OCI-LY1 (cell line): ENCODE measurements around the gene CEMIP.

Experiments used
- H2AFZ ChIP-seq: fragments of 200-600 bp; sonication (generic), shearing (Covaris generic); 2 replicates; pipeline ENCODE4 v1.6.0; 2014; ENCODE audit warnings: antibody characterized with exemption, mild to moderate bottlenecking, low read length
- H3F3A ChIP-seq: fragments of 200-600 bp; sonication (generic), shearing (Covaris generic); 2 replicates; pipeline ENCODE4 v1.6.0; 2014; ENCODE audit warnings: mild to moderate bottlenecking, antibody characterized with exemption, low read length, moderate library complexity; ENCODE audit not compliant: insufficient read depth
- H3K27ac ChIP-seq: fragments of 200-600 bp; sonication (generic); 2 replicates; pipeline ENCODE4 v1.5.1; 2014; ENCODE audit warnings: low read length, mixed run types, mild to moderate bottlenecking, low read depth; ENCODE audit not compliant: poor library complexity, severe bottlenecking
- H3K27me3 ChIP-seq: fragments of 200-600 bp; sonication (generic); 2 replicates; pipeline ENCODE4 v1.6.0; 2014; ENCODE audit warnings: antibody characterized with exemption, mild to moderate bottlenecking, low read length, moderate library complexity; ENCODE audit not compliant: insufficient read depth
- H3K36me3 ChIP-seq: fragments of 200-600 bp; sonication (generic); 2 replicates; pipeline ENCODE4 v1.6.1; 2014; ENCODE audit warnings: mild to moderate bottlenecking, antibody characterized with exemption, low read length, moderate library complexity, mixed read lengths; ENCODE audit not compliant: insufficient read depth
- H3K4me1 ChIP-seq: fragments of 200-600 bp; sonication (generic); 2 replicates; pipeline ENCODE4 v1.5.1; 2014; ENCODE audit warnings: mild to moderate bottlenecking, low read length, moderate library complexity; ENCODE audit not compliant: insufficient read depth, severe bottlenecking
- H3K4me2 ChIP-seq: fragments of 200-600 bp; sonication (generic), shearing (Covaris generic); 2 replicates; pipeline ENCODE4 v1.6.1; 2014; ENCODE audit warnings: low read length
- H3K4me3 ChIP-seq: fragments of 200-600 bp; sonication (generic); 2 replicates; pipeline ENCODE4 v1.5.1; 2014; ENCODE audit warnings: low read length, low read depth, mild to moderate bottlenecking, mixed read lengths; ENCODE audit not compliant: poor library complexity, severe bottlenecking
- H3K79me2 ChIP-seq: fragments of 200-600 bp; shearing (Covaris generic); 2 replicates; pipeline ENCODE4 v1.6.1; 2016; ENCODE audit warnings: mixed run types, low read length, mixed read lengths; ENCODE audit not compliant: insufficient read depth
- H3K9ac ChIP-seq: fragments of 200-600 bp; sonication (generic), shearing (Covaris generic); 2 replicates; pipeline ENCODE4 v1.6.1; 2014; ENCODE audit warnings: mild to moderate bottlenecking, low read length, mixed read lengths
- H3K9me2 ChIP-seq: fragments of 200-600 bp; sonication (generic), shearing (Covaris generic); 2 replicates; pipeline ENCODE4 v1.6.1; 2014; ENCODE audit warnings: low read depth, mild to moderate bottlenecking, low read length, mixed read lengths
- H3K9me3 ChIP-seq: fragments of 200-600 bp; shearing (Covaris generic); 2 replicates; pipeline ENCODE4 v1.6.1; 2014; ENCODE audit warnings: low read length, mixed read lengths
- H4K20me1 ChIP-seq: fragments of 200-600 bp; sonication (generic), shearing (Covaris generic); 2 replicates; pipeline ENCODE4 v1.6.0; 2016; ENCODE audit warnings: mild to moderate bottlenecking, low read length; ENCODE audit not compliant: insufficient read depth
- EZH2 ChIP-seq: fragments of 200-600 bp; sonication (generic), shearing (Covaris generic); IDR thresholded peaks from 2 replicates; pipeline ENCODE4 v1.8.0; 2017; ENCODE audit warnings: borderline replicate concordance, mixed run types, mild to moderate bottlenecking, antibody characterized with exemption, low read length, moderate library complexity, mixed read lengths
- TF ChIP-seq, protein P1 (sequence below): fragments of 200-600 bp; sonication (generic), shearing (Covaris generic); IDR thresholded peaks from 2 replicates; pipeline ENCODE4 v1.5.1; 2017; ENCODE audit warnings: mild to moderate bottlenecking, antibody characterized with exemption, low read length, moderate library complexity, mixed read lengths

Gene CEMIP

DNA sequence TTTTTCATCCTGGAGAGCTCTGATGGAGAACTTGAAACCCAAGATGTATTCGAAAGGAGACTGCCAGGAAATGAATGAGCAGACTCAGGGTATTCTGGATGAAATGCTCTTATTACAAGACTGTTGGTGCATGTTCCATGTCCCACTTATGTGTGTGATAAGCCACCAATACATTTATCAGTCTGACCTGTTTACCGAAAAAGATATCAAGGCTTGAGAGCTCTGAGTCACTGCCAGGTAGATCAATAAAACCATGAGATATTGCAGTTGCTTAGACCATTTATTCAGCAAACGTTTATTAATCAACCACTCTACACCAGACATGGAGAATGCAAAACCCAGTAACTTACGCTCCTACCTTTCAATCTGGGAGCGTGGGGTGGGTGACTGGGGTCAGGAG is 17.2 kb downstream of the CEMIP start:
- no peak for TF ChIP-seq EZH2
- TF ChIP-seq, protein P1, sequence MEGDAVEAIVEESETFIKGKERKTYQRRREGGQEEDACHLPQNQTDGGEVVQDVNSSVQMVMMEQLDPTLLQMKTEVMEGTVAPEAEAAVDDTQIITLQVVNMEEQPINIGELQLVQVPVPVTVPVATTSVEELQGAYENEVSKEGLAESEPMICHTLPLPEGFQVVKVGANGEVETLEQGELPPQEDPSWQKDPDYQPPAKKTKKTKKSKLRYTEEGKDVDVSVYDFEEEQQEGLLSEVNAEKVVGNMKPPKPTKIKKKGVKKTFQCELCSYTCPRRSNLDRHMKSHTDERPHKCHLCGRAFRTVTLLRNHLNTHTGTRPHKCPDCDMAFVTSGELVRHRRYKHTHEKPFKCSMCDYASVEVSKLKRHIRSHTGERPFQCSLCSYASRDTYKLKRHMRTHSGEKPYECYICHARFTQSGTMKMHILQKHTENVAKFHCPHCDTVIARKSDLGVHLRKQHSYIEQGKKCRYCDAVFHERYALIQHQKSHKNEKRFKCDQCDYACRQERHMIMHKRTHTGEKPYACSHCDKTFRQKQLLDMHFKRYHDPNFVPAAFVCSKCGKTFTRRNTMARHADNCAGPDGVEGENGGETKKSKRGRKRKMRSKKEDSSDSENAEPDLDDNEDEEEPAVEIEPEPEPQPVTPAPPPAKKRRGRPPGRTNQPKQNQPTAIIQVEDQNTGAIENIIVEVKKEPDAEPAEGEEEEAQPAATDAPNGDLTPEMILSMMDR: no peak
- Histone ChIP-seq H3K27ac (no peak overlapping the region), H3K4me3 (no peak overlapping the region), H2AFZ (no peak overlapping the region), H3K27me3 (no peaks in the 10 kb centered on the region), H3K36me3 (no peaks in the 10 kb centered on the region), H3K9me3 (no peaks in the 10 kb centered on the region), H3K9ac (no peak overlapping the region), H4K20me1 (no peaks in the 10 kb centered on the region), H3K4me1 (no peaks in the 10 kb centered on the region), H3K79me2 (no peaks in the 10 kb centered on the region), H3K4me2 (no peak overlapping the region), H3K9me2 (no peaks in the 10 kb centered on the region), H3F3A (no peaks in the 10 kb centered on the region)

DNA sequence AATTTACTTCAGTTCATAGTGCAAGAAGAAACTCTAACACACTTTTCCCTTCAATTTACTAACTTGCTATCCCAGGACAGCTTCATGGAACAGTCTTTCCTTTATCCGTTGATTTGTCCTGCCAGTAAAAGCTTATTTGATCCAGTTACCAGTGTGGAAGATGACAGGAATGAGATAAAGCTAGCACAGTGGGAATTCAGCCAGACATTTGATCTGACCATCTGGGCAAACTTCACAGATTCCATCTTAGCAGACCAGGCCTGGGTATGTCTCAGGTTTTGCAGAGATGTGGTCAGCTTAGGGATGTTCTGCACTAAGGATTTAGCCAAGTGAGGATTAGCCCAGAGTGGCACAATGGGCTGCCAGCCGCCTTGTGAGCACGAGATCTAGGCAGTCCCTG is 19.7 kb downstream of the CEMIP start:
- H3K9ac ChIP-seq: no peak overlapping the region
- H3K27me3 ChIP-seq: no peaks in the 10 kb centered on the region
- no peak overlapping the region for H3K27ac ChIP-seq
- no peaks in the 10 kb centered on the region for H3F3A ChIP-seq
- H3K79me2 ChIP-seq: no peaks in the 10 kb centered on the region
- H3K4me1 ChIP-seq: peaks cover 5% of the 10 kb centered on the region
- no peaks in the 10 kb centered on the region for H3K9me3 ChIP-seq
- H3K36me3 ChIP-seq: no peaks in the 10 kb centered on the region
- no peak overlapping the region for H2AFZ ChIP-seq
- no peaks in the 10 kb centered on the region for H3K9me2 ChIP-seq
- H3K4me2 ChIP-seq: no peak overlapping the region
- no peaks in the 10 kb centered on the region for H4K20me1 ChIP-seq
- H3K4me3 ChIP-seq: no peak overlapping the region
- no peak for TF ChIP-seq EZH2
- TF ChIP-seq, protein P1: no peak

DNA sequence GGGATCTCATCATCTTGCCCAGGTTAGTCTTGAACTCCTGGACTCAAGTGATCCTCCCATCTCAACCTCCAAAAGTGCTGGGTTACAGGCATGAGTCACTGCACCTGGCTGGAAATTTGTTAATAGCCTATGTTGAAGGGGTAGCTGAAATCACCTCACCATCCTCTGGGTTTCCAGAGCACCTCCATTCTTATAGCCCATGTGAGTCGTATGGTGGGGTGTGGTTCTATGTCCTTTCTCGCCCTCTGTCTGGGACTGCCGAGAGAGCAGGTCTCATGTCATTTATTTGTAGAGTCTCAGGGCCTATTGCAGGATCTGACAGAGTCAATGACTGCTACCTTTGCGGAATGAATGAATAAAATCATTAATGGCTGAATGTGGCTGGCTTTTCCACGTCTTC is 20.9 kb downstream of the CEMIP start:
- Histone ChIP-seq H3K9me3 (no peaks in the 10 kb centered on the region), H3K27me3 (no peaks in the 10 kb centered on the region), H3K9ac (no peak overlapping the region), H3K27ac (no peak overlapping the region), H3K36me3 (no peaks in the 10 kb centered on the region), H3F3A (no peaks in the 10 kb centered on the region), H4K20me1 (no peaks in the 10 kb centered on the region), H3K4me1 (peaks cover 7% of the 10 kb centered on the region), H3K79me2 (no peaks in the 10 kb centered on the region), H3K9me2 (no peaks in the 10 kb centered on the region), H3K4me3 (no peak overlapping the region), H3K4me2 (no peak overlapping the region), H2AFZ (no peak overlapping the region)
- TF ChIP-seq, protein P1: no peak
- TF ChIP-seq EZH2: no peak
